Skeletal muscle satellite cell (primary cell): Measurements from ENCODE around the gene PCLO. TPM values are rescaled to one million over a fixed set of nuclear protein-coding genes. Genes with fewer than 3 reads are reported as not detected.

Experiments used
- H3K27me3 ChIP-seq: 2 replicates; pipeline ENCODE4 v1.7.0; 2013; ENCODE audit warnings: low read length; ENCODE audit not compliant: control insufficient read depth, insufficient read depth
- H3K36me3 ChIP-seq: 2 replicates; pipeline ENCODE4 v1.7.0; 2013; ENCODE audit warnings: mild to moderate bottlenecking, control low read depth, low read length; ENCODE audit not compliant: insufficient read depth
- H3K4me1 ChIP-seq: 2 replicates; pipeline ENCODE4 v1.7.0; 2013; ENCODE audit warnings: low read length; ENCODE audit not compliant: control insufficient read depth, insufficient read depth
- H3K4me2 ChIP-seq: 2 replicates; pipeline ENCODE4 v1.7.0; 2013; ENCODE audit warnings: mild to moderate bottlenecking, low read length
- H3K4me3 ChIP-seq: 2 replicates; pipeline ENCODE4 v1.7.0; 2013; ENCODE audit warnings: low read length
- H3K9ac ChIP-seq: 2 replicates; pipeline ENCODE4 v1.7.0; 2013; ENCODE audit warnings: mild to moderate bottlenecking, low read depth, low read length, moderate library complexity
- H3K9me3 ChIP-seq: replicated peaks from 2 replicates; pipeline ENCODE4 v1.7.0; 2013; ENCODE audit warnings: mild to moderate bottlenecking, control low read depth, low read length
- total RNA-seq: library from RNA; depleted of rRNA; stranded (reverse); fragments of >200 nt; gene quantifications from 2 replicates; pipeline ENCODE4 v1.2.3, GENCODE V29; 2012; rRNA removed

PCLO gene
- under 0.01 TPM in 1 of 2 replicates, not detected in the other for total RNA-seq

- Histone ChIP-seq H3K27me3 (peaks cover 7% of the 10 kb centered on the region), H3K9me3 (no peaks in the 10 kb centered on the region), H3K4me3 (peak within 1 kb of the TSS; percentile 70), H3K36me3 (no peaks in the 10 kb centered on the region), H3K4me1 (no peaks in the 10 kb centered on the region), H3K9ac (peak within 1 kb of the TSS; percentile 15), H3K4me2 (peak within 1 kb of the TSS; percentile 86)
Observed at GRCh38 chr7:83162402-83163256, at the start of gene PCLO. PCLO (minus strand) TSS chr7:83162884; CDS start chr7:83162592, 292 bp downstream.

- Histone ChIP-seq H3K4me3 (no peak overlapping the region), H3K9ac (no peak overlapping the region), H3K36me3 (no peaks in the 10 kb centered on the region), H3K4me1 (no peaks in the 10 kb centered on the region), H3K27me3 (no peaks in the 10 kb centered on the region), H3K4me2 (no peak overlapping the region), H3K9me3 (no peaks in the 10 kb centered on the region)
Observed at GRCh38 chr7:83211685-83212084, 49.0 kb upstream of the PCLO start.

GRCh38 chr7:83210479-83210878, 47.8 kb upstream of the PCLO start:
- Histone ChIP-seq H3K9me3 (no peaks in the 10 kb centered on the region), H3K4me2 (no peak overlapping the region), H3K4me1 (no peaks in the 10 kb centered on the region), H3K27me3 (no peaks in the 10 kb centered on the region), H3K4me3 (no peak overlapping the region), H3K36me3 (no peaks in the 10 kb centered on the region), H3K9ac (no peak overlapping the region)

GRCh38 chr7:83204715-83205114, 42.0 kb upstream of the PCLO start:
- Histone ChIP-seq H3K9ac (no peak overlapping the region), H3K27me3 (no peaks in the 10 kb centered on the region), H3K4me2 (no peak overlapping the region), H3K4me3 (no peak overlapping the region), H3K4me1 (no peaks in the 10 kb centered on the region), H3K9me3 (no peaks in the 10 kb centered on the region), H3K36me3 (no peaks in the 10 kb centered on the region)

DNA sequence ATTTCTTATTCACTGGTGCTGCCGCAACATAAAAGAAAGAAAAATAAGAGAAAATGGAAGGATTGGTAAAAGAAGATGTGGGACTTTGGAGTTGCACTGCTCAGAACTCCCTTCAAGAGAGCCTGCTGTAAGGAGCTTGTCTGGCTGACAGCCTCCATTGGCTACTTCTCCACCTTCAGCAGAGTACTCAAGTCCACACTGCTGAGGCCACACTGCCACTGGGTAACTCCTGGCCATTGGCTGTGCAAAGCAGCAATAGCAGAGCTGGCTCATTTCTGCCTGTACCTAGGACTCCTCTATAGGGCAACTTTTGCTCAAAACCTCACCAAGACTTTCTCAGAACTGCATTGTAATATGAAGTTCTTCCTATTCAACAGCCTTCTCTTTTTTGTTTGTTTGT, 38.7 kb upstream of the PCLO start:
- H3K4me3 ChIP-seq: no peak overlapping the region
- no peaks in the 10 kb centered on the region for H3K9me3 ChIP-seq
- no peaks in the 10 kb centered on the region for H3K27me3 ChIP-seq
- H3K4me2 ChIP-seq: no peak overlapping the region
- H3K36me3 ChIP-seq: no peaks in the 10 kb centered on the region
- H3K9ac ChIP-seq: no peak overlapping the region
- H3K4me1 ChIP-seq: no peaks in the 10 kb centered on the region

GRCh38 chr7:83190659-83191389, 28.1 kb upstream of the PCLO start:
- no peaks in the 10 kb centered on the region for H3K4me1 ChIP-seq
- no peak overlapping the region for H3K9ac ChIP-seq

GRCh38 chr7:83178796-83179195, 16.1 kb upstream of the PCLO start:
- Histone ChIP-seq H3K4me3 (no peak overlapping the region), H3K27me3 (no peaks in the 10 kb centered on the region), H3K9ac (no peak overlapping the region), H3K4me2 (no peak overlapping the region), H3K9me3 (no peaks in the 10 kb centered on the region), H3K36me3 (no peaks in the 10 kb centered on the region), H3K4me1 (no peaks in the 10 kb centered on the region)

More at GRCh38 chr7:83190659-83191389, 28.1 kb upstream of the PCLO start:
- Histone ChIP-seq H3K4me2 (no peak overlapping the region), H3K27me3 (no peaks in the 10 kb centered on the region), H3K9me3 (no peaks in the 10 kb centered on the region), H3K4me3 (no peak overlapping the region), H3K36me3 (no peaks in the 10 kb centered on the region)

- Histone ChIP-seq H3K36me3 (no peaks in the 10 kb centered on the region), H3K4me3 (no peak overlapping the region), H3K4me2 (no peak overlapping the region), H3K9ac (no peak overlapping the region), H3K4me1 (no peaks in the 10 kb centered on the region), H3K9me3 (no peaks in the 10 kb centered on the region), H3K27me3 (no peaks in the 10 kb centered on the region)
Observed at GRCh38 chr7:83178066-83178465, 15.4 kb upstream of the PCLO start.

- no peaks in the 10 kb centered on the region for H3K36me3 ChIP-seq
- H3K4me2 ChIP-seq: no peak overlapping the region
- no peaks in the 10 kb centered on the region for H3K9me3 ChIP-seq
- H3K4me3 ChIP-seq: no peak overlapping the region
- no peaks in the 10 kb centered on the region for H3K4me1 ChIP-seq
- H3K27me3 ChIP-seq: no peaks in the 10 kb centered on the region
- no peak overlapping the region for H3K9ac ChIP-seq
Observed at GRCh38 chr7:83173664-83174063, 11.0 kb upstream of the PCLO start.

DNA sequence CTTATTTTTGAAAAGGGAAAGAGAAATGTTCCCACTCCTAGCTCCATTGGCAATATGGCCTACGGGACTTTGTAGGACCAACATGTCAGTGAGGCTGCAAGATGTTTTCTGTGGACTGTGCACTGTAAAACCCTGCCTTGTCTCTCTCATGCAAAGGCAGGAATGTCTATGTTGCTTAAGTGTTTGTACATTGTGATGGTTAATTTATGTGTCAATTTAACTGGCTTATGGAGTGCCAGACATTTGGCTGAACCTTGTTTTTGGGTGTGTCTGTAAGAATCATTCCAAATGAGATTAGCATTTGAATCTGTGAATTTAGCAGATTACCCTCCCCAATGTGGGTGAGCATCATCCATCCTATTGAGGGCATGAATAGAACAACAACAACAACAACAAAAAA, 4.1 kb upstream of the PCLO start:
- Histone ChIP-seq H3K27me3 (peaks cover 6% of the 10 kb centered on the region), H3K9ac (no peak overlapping the region), H3K4me3 (no peak overlapping the region), H3K36me3 (no peaks in the 10 kb centered on the region), H3K4me1 (no peaks in the 10 kb centered on the region), H3K4me2 (no peak overlapping the region), H3K9me3 (no peaks in the 10 kb centered on the region)

DNA sequence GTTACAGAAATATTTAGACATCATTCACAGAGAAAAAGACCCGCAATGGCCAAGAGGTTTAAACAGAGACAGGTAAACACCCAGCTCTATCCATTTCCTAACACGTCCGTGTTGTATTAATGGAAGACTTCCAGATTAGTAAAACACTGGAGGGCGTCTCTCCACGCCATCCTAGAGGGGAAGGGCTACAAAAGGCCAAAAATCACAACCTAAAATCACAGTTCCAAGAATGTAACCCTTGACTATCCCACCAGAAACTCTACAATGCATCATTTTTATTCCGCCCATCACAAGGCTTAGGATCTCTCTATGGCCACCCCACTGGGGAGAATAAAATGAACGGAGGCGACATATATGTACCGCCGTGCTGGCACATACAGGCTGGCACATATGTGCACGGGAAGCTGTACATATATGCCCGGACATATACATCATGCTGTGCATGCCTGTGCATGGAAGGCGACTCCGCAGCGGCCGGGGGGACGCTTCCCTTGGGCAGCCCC, 734 bp downstream of the PCLO start:
- peak overlapping the region; percentile 70 for H3K4me3 ChIP-seq
- no peak overlapping the region for H3K9ac ChIP-seq
- H3K4me1 ChIP-seq: no peaks in the 10 kb centered on the region
- H3K4me2 ChIP-seq: peak overlapping the region; percentile 86
- peaks cover 7% of the 10 kb centered on the region for H3K27me3 ChIP-seq
- no peaks in the 10 kb centered on the region for H3K36me3 ChIP-seq
- no peaks in the 10 kb centered on the region for H3K9me3 ChIP-seq
